GM18861 (cell line): ENCODE data around the gene GRIFIN.

ENCODE experiments used
- ATAC-seq: cut with Tn5 transposase; IDR thresholded peaks from one replicate; pipeline ENCODE4 v1.9.1; 2021; ENCODE audit not compliant: unreplicated experiment

Gene GRIFIN

GRCh38 chr7:2513702-2514101 lies 37.5 kb upstream of the GRIFIN start:
- ATAC-seq = no peak

- no peak for ATAC-seq
These were observed 36.5 kb upstream of the GRIFIN start for GRCh38 chr7:2512713-2513112.

- no peak for ATAC-seq
These were observed 36.0 kb upstream of the GRIFIN start for GRCh38 chr7:2512179-2512661.

GRCh38 chr7:2511769-2512168 lies 35.6 kb upstream of the GRIFIN start:
- ATAC-seq = no peak

GRCh38 chr7:2510909-2511768 lies 34.9 kb upstream of the GRIFIN start:
- ATAC-seq = no peak

GRCh38 chr7:2510130-2510776 lies 34.1 kb upstream of the GRIFIN start:
- no peak for ATAC-seq

- ATAC-seq = no peak
These were observed 33.2 kb upstream of the GRIFIN start for GRCh38 chr7:2509298-2509906.

- ATAC-seq = no peak
These were observed 32.4 kb upstream of the GRIFIN start for GRCh38 chr7:2508327-2509215.

GRCh38 chr7:2507917-2508306 lies 31.7 kb upstream of the GRIFIN start:
- ATAC-seq = no peak

- no peak for ATAC-seq
These were observed 31.2 kb upstream of the GRIFIN start for GRCh38 chr7:2507208-2507916.

- ATAC-seq = no peak
These were observed 29.2 kb upstream of the GRIFIN start for GRCh38 chr7:2505401-2505800.

- ATAC-seq = no peak
These were observed 28.7 kb upstream of the GRIFIN start for GRCh38 chr7:2504889-2505375.

GRCh38 chr7:2504128-2504888 lies 28.1 kb upstream of the GRIFIN start:
- ATAC-seq = no peak

- ATAC-seq = no peak
These were observed 27.1 kb upstream of the GRIFIN start for GRCh38 chr7:2503056-2503941.

- ATAC-seq = no peak
These were observed 26.4 kb upstream of the GRIFIN start for GRCh38 chr7:2502647-2502966.

GRCh38 chr7:2501947-2502646 lies 25.9 kb upstream of the GRIFIN start:
- no peak for ATAC-seq

- no peak for ATAC-seq
These were observed 24.5 kb upstream of the GRIFIN start for GRCh38 chr7:2500701-2501100.
